Neuronal stem cell (in vitro differentiated cells): ENCODE data around the gene COL6A2.

Experiments
- DNase-seq: peaks from one replicate; pipeline ENCODE4 v3.0.0-alpha.2; 2013; ENCODE audit warnings: low spot score
- H2AFZ ChIP-seq: one replicate; pipeline ENCODE4 v1.6.1; 2013; ENCODE audit warnings: mild to moderate bottlenecking, low read length, inconsistent platforms
- H2AK5ac ChIP-seq: 2 replicates; pipeline ENCODE4 v1.6.1; 2013; ENCODE audit warnings: low read depth, mild to moderate bottlenecking, inconsistent platforms, low read length, moderate library complexity, mixed read lengths
- H2BK120ac ChIP-seq: 2 replicates; pipeline ENCODE4 v1.6.1; 2013; ENCODE audit warnings: low read depth, mild to moderate bottlenecking, inconsistent platforms, low read length, moderate library complexity, mixed read lengths
- H2BK12ac ChIP-seq: one replicate; pipeline ENCODE4 v1.6.1; 2013; ENCODE audit warnings: low read length, inconsistent platforms
- H2BK15ac ChIP-seq: 2 replicates; pipeline ENCODE4 v1.6.1; 2013; ENCODE audit warnings: mild to moderate bottlenecking, low read length, inconsistent platforms, mixed read lengths
- H2BK5ac ChIP-seq: one replicate; pipeline ENCODE4 v1.6.1; 2013; ENCODE audit warnings: inconsistent platforms, mild to moderate bottlenecking, low read length, moderate library complexity
- H3K14ac ChIP-seq: one replicate; pipeline ENCODE4 v1.6.1; 2013; ENCODE audit warnings: low read length, inconsistent platforms
- H3K18ac ChIP-seq: 2 replicates; pipeline ENCODE4 v1.6.1; 2013; ENCODE audit warnings: low read length, inconsistent platforms
- H3K23ac ChIP-seq: 2 replicates; pipeline ENCODE4 v1.6.1; 2013; ENCODE audit warnings: low read depth, mild to moderate bottlenecking, mixed read lengths, low read length, inconsistent platforms; ENCODE audit not compliant: poor library complexity
- H3K27ac ChIP-seq: replicated peaks from 3 replicates; pipeline ENCODE4 v1.5.1; 2013; ENCODE audit warnings: low read length, inconsistent platforms
- H3K27me3 ChIP-seq, 3 experiments: 2 replicates each; pipeline ENCODE4 v1.6.1; 2013; ENCODE audit warnings: low read length in 3 of 3, mild to moderate bottlenecking in 2 of 3, inconsistent platforms in 1 of 3, low read depth in 1 of 3, mixed read lengths in 1 of 3, moderate library complexity in 1 of 3; ENCODE audit not compliant: control insufficient read depth in 3 of 3, insufficient read depth in 3 of 3
- H3K36me3 ChIP-seq, 2 donors: replicated peaks in 1 of 2; 2 replicates each; pipeline ENCODE4 v1.6.1; 2013; ENCODE audit warnings: low read length in 2 of 2; ENCODE audit not compliant: control insufficient read depth in 2 of 2, insufficient read depth in 2 of 2
- H3K4ac ChIP-seq: 2 replicates; pipeline ENCODE4 v1.6.1; 2013; ENCODE audit warnings: inconsistent platforms, mild to moderate bottlenecking, low read length, moderate library complexity
- H3K4me1 ChIP-seq, 2 donors: 1 replicate in 1 of 2; 2 replicates in 1 of 2; pipeline ENCODE4 v1.6.1; 2013; ENCODE audit warnings: low read length in 2 of 2, low read depth in 1 of 2; ENCODE audit not compliant: control insufficient read depth in 2 of 2, insufficient read depth in 1 of 2
- H3K4me2 ChIP-seq: one replicate; pipeline ENCODE4 v1.6.1; 2013; ENCODE audit warnings: mild to moderate bottlenecking, low read length, inconsistent platforms; ENCODE audit not compliant: insufficient read depth, poor library complexity, severe bottlenecking
- H3K4me3 ChIP-seq, 2 donors: 2 replicates each; pipeline ENCODE4 v1.5.1; 2013; ENCODE audit warnings: low read length in 2 of 2, mild to moderate bottlenecking in 2 of 2, inconsistent platforms in 1 of 2, moderate library complexity in 1 of 2
- H3K79me1 ChIP-seq: one replicate; pipeline ENCODE4 v1.6.1; 2013; ENCODE audit warnings: low read depth, mild to moderate bottlenecking, inconsistent platforms, low read length, moderate library complexity
- H3K9ac ChIP-seq: one replicate; pipeline ENCODE4 v1.6.1; 2013; ENCODE audit warnings: mild to moderate bottlenecking, low read depth, low read length, inconsistent platforms; ENCODE audit not compliant: poor library complexity
- H3K9me3 ChIP-seq, 2 donors: replicated peaks in 1 of 2; 2 replicates each; pipeline versions ENCODE3 to v1.6.1; 2013; ENCODE audit warnings: low read length in 2 of 2, mild to moderate bottlenecking in 2 of 2, inconsistent platforms in 1 of 2, low read depth in 1 of 2, mixed read lengths in 1 of 2, moderate library complexity in 1 of 2; ENCODE audit not compliant: control insufficient read depth in 2 of 2, insufficient read depth in 1 of 2
- H4K8ac ChIP-seq: one replicate; pipeline ENCODE4 v1.6.1; 2013; ENCODE audit warnings: low read depth, mild to moderate bottlenecking, inconsistent platforms, low read length, moderate library complexity
- H4K91ac ChIP-seq: one replicate; pipeline ENCODE4 v1.6.1; 2013; ENCODE audit warnings: low read length, low read depth, mild to moderate bottlenecking, inconsistent platforms; ENCODE audit not compliant: poor library complexity
- WGBS, 2 donors: extraction: QIAGEN DNeasy Blood & Tissue Kit; methylation state at CpG; one replicate each; pipeline ENCODE4 v1.1.7; 2013; ENCODE audit warnings: missing lambda C conversion rate in 2 of 2, mixed read lengths in 1 of 2; ENCODE audit not compliant: insufficient read length in 2 of 2, insufficient replicate concordance in 1 of 2; ENCODE audit errors: extremely low coverage in 2 of 2; 5-methylcytosine and 5-hydroxymethylcytosine counted together

Gene COL6A2

GRCh38 chr21:46063734-46064680 lies 33.9 kb upstream of the COL6A2 start:
- H3K4ac ChIP-seq = no peak overlapping the region
- H2BK120ac ChIP-seq = no peak overlapping the region
- DNase-seq = no peak
- WGBS, 2 donors = no CpG with 5 or more reads among the region's 30 CpGs
- no peak overlapping the region for H3K9ac ChIP-seq
- peak overlapping the region; percentile 77 for H3K14ac ChIP-seq
- no peak overlapping the region for H2AFZ ChIP-seq
- H2AK5ac ChIP-seq = peak overlapping the region; percentile 1
- no peak overlapping the region for H3K4me2 ChIP-seq
- peaks cover 13 to 18% of the 10 kb centered on the region in 2 donors for H3K4me1 ChIP-seq
- no peak overlapping the region for H4K8ac ChIP-seq
- no peak overlapping the region for H2BK5ac ChIP-seq
- H3K27me3 ChIP-seq = peaks cover 0 to 19% (median 0%) of the 10 kb centered on the region in 3 experiments
- H3K36me3 ChIP-seq = no peaks in the 10 kb centered on the region
- H3K27ac ChIP-seq = no peak overlapping the region
- H3K18ac ChIP-seq = peak overlapping the region; percentile 53
- H2BK15ac ChIP-seq = no peak overlapping the region
- H3K9me3 ChIP-seq = peaks cover 13 to 23% of the 10 kb centered on the region in 2 donors
- H3K79me1 ChIP-seq = no peaks in the 10 kb centered on the region
- H2BK12ac ChIP-seq = no peak overlapping the region
- H3K4me3 ChIP-seq = no peak overlapping the region
- H3K23ac ChIP-seq = no peak overlapping the region
- no peak overlapping the region for H4K91ac ChIP-seq

GRCh38 chr21:46064870-46065214 lies 33.1 kb upstream of the COL6A2 start:
- H3K23ac ChIP-seq = peak overlapping the region; percentile 90
- peak overlapping the region; percentile 46 for H2BK15ac ChIP-seq
- peak overlapping the region; percentile 52 for H4K8ac ChIP-seq
- peak overlapping the region; percentile 68 for H2AK5ac ChIP-seq
- no peak overlapping the region for H2AFZ ChIP-seq
- no peak overlapping the region for H3K14ac ChIP-seq
- peak overlapping the region in 1 of 2 donors; percentile 18 for H3K4me3 ChIP-seq
- H3K9me3 ChIP-seq = peaks cover 14 to 23% of the 10 kb centered on the region in 2 donors
- no peaks in the 10 kb centered on the region for H3K79me1 ChIP-seq
- WGBS, 2 donors = no CpG with 5 or more reads among the region's 13 CpGs
- H3K36me3 ChIP-seq = no peaks in the 10 kb centered on the region
- H2BK12ac ChIP-seq = no peak overlapping the region
- no peak overlapping the region for H2BK5ac ChIP-seq
- peak overlapping the region; percentile 92 for H3K18ac ChIP-seq
- no peak overlapping the region for H4K91ac ChIP-seq
- peaks cover 13 to 18% of the 10 kb centered on the region in 2 donors for H3K4me1 ChIP-seq
- H2BK120ac ChIP-seq = no peak overlapping the region
- no peak overlapping the region for H3K4me2 ChIP-seq
- H3K27me3 ChIP-seq = peaks cover 0 to 19% (median 0%) of the 10 kb centered on the region in 3 experiments
- H3K9ac ChIP-seq = peak overlapping the region; percentile 34
- no peak for DNase-seq
- no peak overlapping the region for H3K4ac ChIP-seq
- H3K27ac ChIP-seq = no peak overlapping the region

GRCh38 chr21:46065215-46065913 lies 32.5 kb upstream of the COL6A2 start:
- no peak overlapping the region for H3K4me2 ChIP-seq
- H2BK120ac ChIP-seq = no peak overlapping the region
- peak overlapping the region; percentile 68 for H2AK5ac ChIP-seq
- peak overlapping the region; percentile 90 for H3K23ac ChIP-seq
- H3K4me1 ChIP-seq = peaks cover 13 to 18% of the 10 kb centered on the region in 2 donors
- no CpG with 5 or more reads among the region's 22 CpGs for WGBS, 2 donors
- H2BK15ac ChIP-seq = no peak overlapping the region
- no peak overlapping the region for H4K91ac ChIP-seq
- no peak overlapping the region for H3K14ac ChIP-seq
- no peaks in the 10 kb centered on the region for H3K36me3 ChIP-seq
- H3K79me1 ChIP-seq = no peaks in the 10 kb centered on the region
- H3K9me3 ChIP-seq = peaks cover 14 to 23% of the 10 kb centered on the region in 2 donors
- peak overlapping the region in 1 of 2 donors; percentile 18 for H3K4me3 ChIP-seq
- no peak for DNase-seq
- H3K18ac ChIP-seq = peak overlapping the region; percentile 92
- H2BK12ac ChIP-seq = no peak overlapping the region
- H3K27ac ChIP-seq = no peak overlapping the region
- peaks cover 0 to 19% (median 0%) of the 10 kb centered on the region in 3 experiments for H3K27me3 ChIP-seq
- H2AFZ ChIP-seq = peak overlapping the region; percentile 83
- no peak overlapping the region for H3K4ac ChIP-seq
- no peak overlapping the region for H2BK5ac ChIP-seq
- peak overlapping the region; percentile 52 for H4K8ac ChIP-seq
- H3K9ac ChIP-seq = peak overlapping the region; percentile 34
